ENCODE data around the gene TTC32. TPM values are rescaled to one million over a fixed set of nuclear protein-coding genes. Genes with fewer than 3 reads are reported as not detected.

The TTC32 gene
- total RNA-seq, 3 donors from 2014 or later = 11.1 to 15.4 (median 14.0) TPM

DNA sequence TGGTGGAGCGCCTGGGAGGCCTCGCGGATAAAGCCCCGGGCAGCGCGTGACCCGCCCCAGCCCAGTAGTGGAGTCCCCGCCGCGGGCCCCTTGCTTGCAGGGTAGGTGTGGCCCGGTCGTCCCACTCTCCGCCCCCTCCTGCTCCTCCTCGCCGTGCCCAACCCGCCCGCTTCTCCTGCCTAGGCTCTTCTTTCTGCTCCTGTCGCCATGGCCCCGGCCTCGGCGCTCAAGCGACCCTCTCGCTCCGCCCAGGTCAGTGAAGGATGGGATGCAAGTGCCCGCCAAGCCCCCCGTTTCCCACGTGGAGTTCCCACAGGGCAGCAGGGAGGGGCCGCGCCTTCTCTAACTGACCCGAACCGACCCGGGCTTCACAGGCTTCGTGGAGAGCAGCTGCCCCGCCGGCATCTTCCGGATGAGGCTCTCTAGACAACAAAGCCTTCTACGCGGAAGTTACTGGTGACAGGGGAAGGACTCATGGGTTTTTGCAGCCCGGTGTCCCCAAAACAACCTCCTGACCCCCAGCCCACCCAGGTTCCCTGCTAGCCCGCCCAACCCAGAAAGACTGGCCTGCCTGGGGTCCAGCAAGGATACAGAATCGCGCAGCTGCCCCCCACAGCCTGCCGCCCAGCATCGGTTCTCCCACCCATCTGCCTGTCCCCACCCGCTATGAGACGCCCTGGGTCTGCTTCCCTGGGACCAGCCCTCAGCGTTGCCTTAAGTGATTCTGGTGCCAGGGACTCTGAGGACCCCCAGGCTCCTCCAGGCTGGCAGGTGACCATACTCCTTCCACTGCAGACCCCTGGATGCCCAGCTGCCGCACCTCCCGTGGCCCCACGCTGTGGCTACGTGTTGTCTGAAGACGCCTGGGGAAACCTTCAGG is 32.8 kb downstream of the TTC32 start:
- DNase-seq (peak; percentile 55 to 81 (median 75)), ATAC-seq (peak; percentile 88)
- no peaks in the 10 kb centered on the region for H3K4me1 ChIP-seq (ENCODE audit: low read depth)
- H3K36me3 ChIP-seq (ENCODE audit: low read depth) = no peaks in the 10 kb centered on the region
- H3K4me3 ChIP-seq = no peak overlapping the region
- H3K9me3 ChIP-seq = no peaks in the 10 kb centered on the region
- intact Hi-C loops (cut with DNase I, micrococcal nuclease) = loop anchor here in 1 of 2 donors (10.0 kb wide), 1 partner anchor 1474 kb away; no protein-coding TSS in a partner anchor
- TF ChIP-seq, protein P1, sequence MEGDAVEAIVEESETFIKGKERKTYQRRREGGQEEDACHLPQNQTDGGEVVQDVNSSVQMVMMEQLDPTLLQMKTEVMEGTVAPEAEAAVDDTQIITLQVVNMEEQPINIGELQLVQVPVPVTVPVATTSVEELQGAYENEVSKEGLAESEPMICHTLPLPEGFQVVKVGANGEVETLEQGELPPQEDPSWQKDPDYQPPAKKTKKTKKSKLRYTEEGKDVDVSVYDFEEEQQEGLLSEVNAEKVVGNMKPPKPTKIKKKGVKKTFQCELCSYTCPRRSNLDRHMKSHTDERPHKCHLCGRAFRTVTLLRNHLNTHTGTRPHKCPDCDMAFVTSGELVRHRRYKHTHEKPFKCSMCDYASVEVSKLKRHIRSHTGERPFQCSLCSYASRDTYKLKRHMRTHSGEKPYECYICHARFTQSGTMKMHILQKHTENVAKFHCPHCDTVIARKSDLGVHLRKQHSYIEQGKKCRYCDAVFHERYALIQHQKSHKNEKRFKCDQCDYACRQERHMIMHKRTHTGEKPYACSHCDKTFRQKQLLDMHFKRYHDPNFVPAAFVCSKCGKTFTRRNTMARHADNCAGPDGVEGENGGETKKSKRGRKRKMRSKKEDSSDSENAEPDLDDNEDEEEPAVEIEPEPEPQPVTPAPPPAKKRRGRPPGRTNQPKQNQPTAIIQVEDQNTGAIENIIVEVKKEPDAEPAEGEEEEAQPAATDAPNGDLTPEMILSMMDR (IDR thresholded peaks at IDR 0.05) = no peak

DNA sequence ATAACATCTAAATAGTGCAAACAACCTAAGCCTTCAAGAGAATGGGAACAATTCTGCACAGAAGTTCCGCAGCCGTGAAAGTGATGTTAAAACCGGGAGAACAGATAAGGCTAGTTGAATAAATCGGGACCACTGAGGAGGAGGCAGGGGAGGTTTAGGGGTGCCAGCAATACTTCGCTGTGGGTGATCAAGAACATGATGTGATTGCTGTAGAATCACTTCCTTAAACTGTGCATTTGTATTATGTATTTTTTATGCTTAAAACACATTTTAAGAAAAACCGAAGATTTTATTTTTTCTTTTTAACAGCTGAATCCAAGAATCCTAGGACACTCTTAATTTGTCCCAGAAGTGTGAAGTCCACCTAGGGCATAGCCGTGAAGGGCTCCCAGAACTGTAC is 33.6 kb downstream of the TTC32 start:
- Histone ChIP-seq H3K4me1 (ENCODE audit: low read depth) (peaks cover 6% of the 10 kb centered on the region), H3K36me3 (ENCODE audit: low read depth) (no peaks in the 10 kb centered on the region), H3K9me3 (no peaks in the 10 kb centered on the region), H3K4me3 (no peak overlapping the region)
- no peak for DNase-seq
- no peak for ATAC-seq
- TF ChIP-seq, protein P1 (IDR thresholded peaks at IDR 0.05) = no peak
- intact Hi-C loops (cut with DNase I, micrococcal nuclease) = loop anchor here in 1 of 2 donors (10.0 kb wide), 1 partner anchor 1473 kb away; no protein-coding TSS in a partner anchor

DNA sequence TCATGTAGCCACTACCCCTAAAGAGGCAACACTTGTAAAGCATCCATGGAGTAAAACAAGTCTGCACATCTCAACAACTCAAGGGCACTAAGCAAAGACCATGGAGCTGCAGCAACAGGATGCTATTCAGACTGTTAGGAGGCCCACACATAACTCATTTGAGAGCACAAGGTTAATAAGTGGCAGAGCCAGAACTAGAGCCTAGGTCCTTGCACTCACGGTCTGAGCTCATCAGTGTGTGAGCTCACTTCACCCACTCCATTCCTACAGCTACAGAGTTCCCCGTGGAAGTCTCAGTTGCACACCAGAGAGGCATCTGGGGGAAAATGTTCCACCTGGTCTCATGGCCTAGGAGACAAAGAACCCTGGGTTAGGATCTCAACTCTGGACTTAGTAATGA is 35.0 kb downstream of the TTC32 start:
- Histone ChIP-seq H3K4me1 (ENCODE audit: low read depth) (peaks cover 7% of the 10 kb centered on the region), H3K36me3 (ENCODE audit: low read depth) (no peaks in the 10 kb centered on the region), H3K4me3 (no peak overlapping the region), H3K9me3 (no peaks in the 10 kb centered on the region)
- ATAC-seq (no peak), DNase-seq (no peak)
- TF ChIP-seq, protein P1 (IDR thresholded peaks at IDR 0.05) = no peak
- intact Hi-C loops (cut with DNase I, micrococcal nuclease) = loop anchor here in 1 of 2 donors (10.0 kb wide), 1 partner anchor 1472 kb away; no protein-coding TSS in a partner anchor

DNA sequence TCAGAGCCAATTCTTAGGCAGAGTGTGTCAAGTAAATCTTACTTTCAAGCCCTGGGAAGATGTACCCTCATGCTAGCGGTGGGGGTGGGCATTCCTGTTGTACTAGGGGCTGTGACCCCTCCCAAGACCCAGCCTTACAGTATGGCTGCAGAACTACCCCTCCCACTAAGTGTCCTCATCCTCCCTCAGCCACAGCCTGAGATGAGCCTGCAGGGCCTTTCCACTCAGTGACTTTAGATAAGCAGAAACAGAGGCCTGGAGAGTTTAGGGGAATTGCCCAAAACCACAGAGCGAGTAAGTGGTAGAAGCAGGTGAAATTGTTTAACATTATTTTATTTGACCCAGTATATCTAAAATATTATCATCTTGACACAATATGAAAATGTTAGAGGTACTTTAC is 36.6 kb downstream of the TTC32 start:
- DNase-seq (no peak), ATAC-seq (no peak)
- intact Hi-C loops (cut with DNase I, micrococcal nuclease) = loop anchor here in 1 of 2 donors (10.0 kb wide), 1 partner anchor 1470 kb away; no protein-coding TSS in a partner anchor
- no peak overlapping the region for H3K4me3 ChIP-seq
- TF ChIP-seq, protein P1 (IDR thresholded peaks at IDR 0.05) = no peak
- no peaks in the 10 kb centered on the region for H3K36me3 ChIP-seq (ENCODE audit: low read depth)
- no peaks in the 10 kb centered on the region for H3K9me3 ChIP-seq
- H3K4me1 ChIP-seq (ENCODE audit: low read depth) = peaks cover 7% of the 10 kb centered on the region

DNA sequence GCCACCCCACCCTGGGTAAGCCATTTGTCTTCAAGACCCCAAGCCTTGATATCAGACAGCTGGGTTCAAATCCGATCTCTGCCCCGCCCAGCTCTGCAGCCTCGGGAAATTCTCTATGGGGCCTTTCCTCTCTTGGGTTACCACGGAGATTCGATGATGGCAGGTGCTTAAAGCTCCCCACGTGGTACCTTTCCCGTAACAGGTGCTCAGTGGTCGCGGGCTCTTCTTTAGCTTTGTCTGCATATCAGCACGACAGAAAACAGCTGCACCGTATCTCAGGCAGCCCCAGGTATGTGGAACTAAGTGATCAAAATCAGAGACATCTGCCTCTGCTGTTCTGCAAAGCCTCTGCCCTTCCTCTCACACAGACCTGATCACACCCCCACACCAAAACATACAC is 37.4 kb downstream of the TTC32 start:
- DNase-seq (no peak), ATAC-seq (no peak)
- intact Hi-C loops (cut with DNase I, micrococcal nuclease) = loop anchor here (5.0 to 10.0 kb wide), 4 partner anchors 512 to 1470 kb away; no protein-coding TSS in a partner anchor
- TF ChIP-seq, protein P1 (IDR thresholded peaks at IDR 0.05) = no peak
- H3K36me3 ChIP-seq (ENCODE audit: low read depth) = no peaks in the 10 kb centered on the region
- H3K9me3 ChIP-seq = no peaks in the 10 kb centered on the region
- H3K4me3 ChIP-seq = no peak overlapping the region
- H3K4me1 ChIP-seq (ENCODE audit: low read depth) = peaks cover 7% of the 10 kb centered on the region
